ENCODE results near the gene TBRG4.

- TF ChIP-seq CTCF (IDR thresholded peaks at IDR 0.05; ENCODE audit: borderline replicate concordance, extremely low read depth, low read length, poor library complexity, severe bottlenecking) (no peak), EZH2 (IDR thresholded peaks at IDR 0.05; ENCODE audit: borderline replicate concordance, low read depth, low read length, severe bottlenecking) (no peak)
Measured at GRCh38 chr7:45103958-45104843, 7.3 kb downstream of the TBRG4 start.
